ENCODE data around the gene TUBA4A. TPM values are rescaled to one million over a fixed set of nuclear protein-coding genes. Genes with fewer than 3 reads are reported as not detected.
"Not testable (repeated sequence)": the region's sequence is repeated elsewhere in the genome, so short reads cannot be mapped to it uniquely, and the experiment has no call there.

TUBA4A gene
- total RNA-seq, 1 experiment from 2014 or later = 197 TPM

DNA sequence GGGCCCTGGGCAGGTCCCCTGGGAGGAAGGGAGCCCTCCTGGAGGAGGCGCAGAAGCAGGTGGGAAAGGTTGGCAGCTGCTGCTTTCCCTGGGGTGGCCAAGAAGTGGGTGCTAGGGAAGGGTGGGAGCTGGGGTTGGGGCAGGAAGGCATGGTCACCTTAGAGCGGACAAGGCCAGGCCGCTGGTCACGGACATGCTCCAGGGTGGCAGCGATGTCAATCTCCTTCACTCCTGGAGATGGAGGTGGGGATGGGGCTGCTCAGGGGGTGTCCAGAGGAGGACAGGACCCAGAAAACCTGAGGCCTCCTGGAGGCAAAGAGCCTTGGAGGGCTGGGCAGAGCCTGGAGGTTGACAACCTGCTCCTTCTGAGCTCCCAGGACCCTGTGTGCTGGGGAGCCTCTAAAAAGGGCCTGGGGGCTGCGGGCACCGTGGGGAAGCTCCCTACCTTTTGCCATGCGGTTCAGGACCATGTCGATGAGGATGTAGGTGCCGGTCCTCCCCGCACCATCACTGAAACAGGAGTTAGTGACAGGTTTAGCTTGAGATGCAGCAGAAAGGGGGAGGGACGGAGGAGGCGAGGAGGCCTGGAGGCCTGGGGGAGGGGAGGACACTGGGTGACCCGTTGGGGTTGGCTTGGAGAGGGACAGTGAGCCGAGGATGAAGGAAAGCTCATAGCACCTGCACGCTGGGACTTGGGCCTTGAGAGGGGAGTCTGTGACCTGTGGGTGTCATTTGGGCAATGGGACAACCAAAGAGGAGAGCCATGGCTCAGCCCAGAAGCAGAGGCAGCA, 36.9 kb upstream of the TUBA4A start:
- peaks cover 5% of the 10 kb centered on the region; the same call in 1 of the 2 replicates for H3K27me3 ChIP-seq
- no peak overlapping the region for H3K4me3 ChIP-seq
- H3K4me1 ChIP-seq = peaks cover 8% of the 10 kb centered on the region
- no peaks in the 10 kb centered on the region for H3K36me3 ChIP-seq
- no peaks in the 10 kb centered on the region for H3K9me3 ChIP-seq (replicated peaks)
- H3K27ac ChIP-seq = no peak overlapping the region
- DNase-seq = no peak

DNA sequence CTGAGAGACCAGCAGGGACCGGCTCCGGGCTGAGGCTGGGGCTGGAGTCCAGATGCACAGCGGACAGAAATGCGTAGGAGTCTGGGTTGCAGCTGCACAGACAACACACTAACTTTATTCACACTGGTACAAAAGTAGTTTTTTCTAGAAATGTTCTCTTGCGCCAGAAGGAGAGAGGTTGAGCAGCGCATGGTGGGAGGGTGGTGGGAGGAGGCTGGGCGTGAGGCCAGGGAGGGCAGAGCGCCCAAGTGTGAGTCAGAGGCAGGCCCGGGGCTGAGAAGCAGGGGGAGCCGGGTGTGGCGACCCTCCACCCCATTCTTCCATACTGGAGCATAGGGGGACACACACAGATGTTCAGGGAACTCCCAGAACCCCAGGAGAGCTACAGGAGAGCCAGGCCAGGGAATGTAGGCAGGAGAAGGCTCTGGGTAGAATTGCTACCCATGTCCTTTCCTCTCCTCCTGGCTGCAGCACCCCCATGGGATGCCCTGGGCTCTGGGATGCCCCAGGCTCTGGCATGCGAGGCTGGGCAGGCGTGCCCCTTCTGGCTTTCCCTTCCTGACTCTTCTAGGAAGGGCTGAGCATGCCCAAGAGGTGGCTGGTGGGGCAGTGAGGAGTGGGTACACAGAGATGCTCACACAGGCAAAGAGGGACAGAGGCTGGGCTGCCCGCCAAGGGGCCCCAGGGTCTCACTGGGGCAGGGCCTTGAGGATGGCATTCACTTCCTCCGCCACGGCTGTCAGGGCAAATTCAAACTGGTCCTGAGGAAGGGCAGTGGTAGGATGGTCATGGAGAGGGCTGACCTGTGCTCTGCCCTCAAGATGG, 36.0 kb upstream of the TUBA4A start:
- Histone ChIP-seq H3K4me3 (no peak overlapping the region), H3K4me1 (peaks cover 8% of the 10 kb centered on the region), H3K36me3 (no peaks in the 10 kb centered on the region), H3K9me3 (replicated peaks) (no peaks in the 10 kb centered on the region), H3K27ac (no peak overlapping the region), H3K27me3 (peaks cover 5% of the 10 kb centered on the region; the same call in 1 of the 2 replicates)
- DNase-seq = peak; percentile 27 to 34

DNA sequence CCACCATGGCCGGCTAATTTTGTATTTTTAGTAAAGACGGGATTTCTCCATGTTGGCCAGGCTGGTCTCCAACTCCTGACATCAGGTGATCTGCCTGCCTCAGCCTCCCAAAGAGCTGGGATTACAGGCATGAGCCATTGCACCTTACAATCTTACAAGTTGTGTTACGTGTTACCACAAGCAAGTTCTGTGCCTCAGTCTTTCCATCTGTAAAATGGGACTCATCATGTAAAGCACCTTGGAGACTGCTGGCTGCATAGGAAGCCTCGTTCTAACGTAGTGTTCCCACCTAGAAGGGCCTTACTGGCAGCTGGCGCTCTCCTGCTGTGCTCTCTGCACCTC, 35.4 kb upstream of the TUBA4A start:
- no peak for DNase-seq
- Histone ChIP-seq H3K4me1 (peaks cover 6% of the 10 kb centered on the region), H3K9me3 (replicated peaks) (no peaks in the 10 kb centered on the region), H3K27ac (no peak overlapping the region), H3K27me3 (peaks cover 5% of the 10 kb centered on the region; the same call in 1 of the 2 replicates), H3K36me3 (no peaks in the 10 kb centered on the region), H3K4me3 (no peak overlapping the region)

DNA sequence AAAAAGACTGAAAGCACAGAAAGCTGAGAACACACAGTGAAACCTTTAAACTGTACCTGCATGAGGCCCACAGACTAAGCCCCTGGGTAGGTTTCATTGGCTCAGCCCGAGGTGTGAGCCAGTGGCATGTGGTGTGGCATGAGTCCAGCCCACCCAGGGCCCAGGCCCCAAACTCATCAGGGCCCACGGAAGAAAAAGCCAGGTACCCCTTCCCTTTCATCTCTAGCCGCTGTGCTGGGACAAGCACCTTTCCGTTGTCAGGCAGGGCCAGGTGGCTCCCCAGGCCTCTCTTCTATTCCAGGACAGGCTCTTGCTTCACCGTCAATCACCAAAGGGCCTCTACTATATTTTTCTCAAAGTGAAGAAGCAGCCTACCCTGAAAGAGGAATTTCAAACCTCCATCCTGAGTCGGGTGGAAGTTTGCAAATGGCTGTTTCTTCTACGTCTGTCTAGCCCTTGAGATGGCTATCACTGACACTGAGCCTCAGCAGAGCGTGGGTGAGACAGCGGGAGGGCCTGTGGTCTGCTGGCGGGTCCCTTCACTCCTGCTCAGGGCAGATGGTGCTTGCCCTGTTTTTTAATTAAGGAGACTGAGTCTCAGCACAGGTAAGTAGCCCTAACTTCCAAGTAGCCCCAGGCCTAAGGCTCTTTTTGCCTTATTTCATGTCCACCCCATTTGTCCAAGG, 34.0 kb upstream of the TUBA4A start:
- no peaks in the 10 kb centered on the region for H3K9me3 ChIP-seq (replicated peaks)
- no peaks in the 10 kb centered on the region for H3K4me1 ChIP-seq
- no peaks in the 10 kb centered on the region for H3K36me3 ChIP-seq
- DNase-seq = no peak
- peaks cover 5% of the 10 kb centered on the region; the same call in 1 of the 2 replicates for H3K27me3 ChIP-seq
- H3K27ac ChIP-seq = no peak overlapping the region
- no peak overlapping the region for H3K4me3 ChIP-seq

DNA sequence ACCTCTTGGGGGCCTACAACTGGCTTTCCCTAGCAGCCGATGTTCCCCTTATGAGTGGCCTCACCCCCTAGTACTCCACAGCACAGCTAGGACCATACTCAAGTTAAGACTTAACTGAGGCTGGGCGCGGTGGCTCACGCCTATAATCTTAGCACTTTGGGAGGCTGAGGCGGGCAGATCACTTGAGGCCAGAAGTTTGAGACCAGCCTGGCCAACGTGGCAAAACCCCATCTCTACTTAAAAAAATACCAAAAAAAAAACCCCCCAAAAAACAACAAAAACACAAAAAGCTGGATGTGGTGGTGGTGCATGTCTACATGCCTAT, 33.4 kb upstream of the TUBA4A start:
- not testable (repeated sequence) for H3K27me3 ChIP-seq; H3K27ac ChIP-seq; DNase-seq; H3K4me3 ChIP-seq; H3K9me3 ChIP-seq (replicated peaks); H3K36me3 ChIP-seq; H3K4me1 ChIP-seq

DNA sequence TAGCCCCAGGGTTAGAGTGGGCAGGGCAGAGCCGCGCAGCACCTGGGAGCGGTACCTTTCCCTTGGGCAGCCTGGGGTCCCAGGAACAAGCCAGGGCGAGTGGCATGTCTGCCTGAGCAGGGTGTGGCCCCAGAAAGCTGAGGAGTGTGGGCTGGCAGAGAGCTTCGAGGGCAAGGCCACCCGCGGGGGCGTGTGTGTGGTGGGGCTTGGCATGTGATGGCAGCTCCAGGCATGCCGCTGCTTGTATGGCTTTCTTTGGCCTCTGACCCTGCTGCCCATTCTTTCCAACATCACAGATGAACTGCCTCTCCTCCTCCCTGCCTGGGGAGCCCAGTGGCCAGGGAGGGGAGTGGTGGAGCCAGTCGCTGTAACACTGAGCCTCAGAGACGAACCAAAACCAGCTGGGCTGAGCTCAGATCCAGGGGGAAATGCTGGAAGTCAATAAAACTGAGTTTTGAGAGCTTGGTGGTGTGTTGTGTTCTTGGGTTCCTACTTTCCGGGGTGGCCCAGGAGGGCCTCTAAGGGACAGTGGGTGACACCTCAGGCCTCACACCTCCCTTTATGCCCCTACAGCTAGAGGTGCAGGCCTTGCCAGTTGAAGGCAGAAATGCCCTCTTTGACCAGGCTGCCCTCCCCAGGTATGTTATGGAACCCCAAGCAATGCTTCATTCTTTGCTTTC, 32.9 kb upstream of the TUBA4A start:
- H3K4me1 ChIP-seq = no peaks in the 10 kb centered on the region
- H3K4me3 ChIP-seq = no peak overlapping the region
- H3K9me3 ChIP-seq (replicated peaks) = no peaks in the 10 kb centered on the region
- H3K27ac ChIP-seq = no peak overlapping the region
- DNase-seq = no peak
- no peaks in the 10 kb centered on the region for H3K36me3 ChIP-seq
- H3K27me3 ChIP-seq = no peaks in the 10 kb centered on the region

DNA sequence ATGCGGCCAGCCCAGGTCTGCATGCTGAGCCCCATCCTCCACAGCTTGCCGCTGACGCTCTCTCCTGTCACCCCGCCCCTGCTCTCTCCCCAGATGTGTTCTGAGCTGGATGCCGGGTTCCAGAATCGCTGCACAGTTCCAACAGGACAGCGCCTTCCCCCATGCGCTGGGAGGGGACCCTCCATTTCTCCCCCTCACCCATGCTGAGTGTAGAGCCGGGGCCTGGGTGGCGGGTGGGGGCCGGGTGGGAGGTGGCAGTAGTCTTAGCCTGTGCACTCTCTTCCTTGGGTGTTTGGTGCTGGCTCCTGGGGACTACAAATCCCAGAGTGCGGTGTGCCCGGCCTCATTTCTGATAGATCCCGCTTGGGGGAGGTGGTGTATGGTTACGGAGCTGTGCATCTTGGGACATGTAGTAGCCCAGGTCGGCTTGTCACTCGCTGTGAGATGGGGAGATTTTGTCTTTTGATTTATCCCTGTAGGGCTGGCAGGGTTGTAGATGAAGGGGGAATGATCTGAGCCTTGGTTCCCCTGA, 32.2 kb upstream of the TUBA4A start:
- H3K4me3 ChIP-seq = no peak overlapping the region
- H3K9me3 ChIP-seq (replicated peaks) = no peaks in the 10 kb centered on the region
- H3K4me1 ChIP-seq = no peaks in the 10 kb centered on the region
- H3K27me3 ChIP-seq = no peaks in the 10 kb centered on the region
- no peak for DNase-seq
- H3K36me3 ChIP-seq = no peaks in the 10 kb centered on the region
- no peak overlapping the region for H3K27ac ChIP-seq

DNA sequence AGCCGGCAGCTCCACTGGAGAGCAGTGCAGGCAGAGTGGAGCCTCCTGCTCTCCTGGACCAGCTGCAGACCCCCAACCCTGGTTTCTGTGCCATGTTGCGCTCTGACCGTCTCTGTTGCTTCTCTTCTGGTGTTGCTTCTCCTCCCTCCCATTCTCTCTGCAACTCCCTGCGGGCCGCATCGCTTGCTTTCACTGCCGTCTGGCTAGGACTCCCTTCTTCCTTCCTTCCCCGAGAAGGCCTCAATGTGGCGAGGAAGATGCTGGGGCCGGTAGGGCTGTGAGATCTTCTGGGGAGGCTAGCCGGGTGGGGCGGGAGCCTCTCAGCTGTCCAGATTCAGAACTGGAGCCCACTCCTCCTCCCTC, 31.6 kb upstream of the TUBA4A start:
- no peak overlapping the region for H3K27ac ChIP-seq
- no peak overlapping the region for H3K4me3 ChIP-seq
- no peaks in the 10 kb centered on the region for H3K27me3 ChIP-seq
- no peak for DNase-seq
- no peaks in the 10 kb centered on the region for H3K36me3 ChIP-seq
- H3K4me1 ChIP-seq = no peaks in the 10 kb centered on the region
- H3K9me3 ChIP-seq (replicated peaks) = no peaks in the 10 kb centered on the region

DNA sequence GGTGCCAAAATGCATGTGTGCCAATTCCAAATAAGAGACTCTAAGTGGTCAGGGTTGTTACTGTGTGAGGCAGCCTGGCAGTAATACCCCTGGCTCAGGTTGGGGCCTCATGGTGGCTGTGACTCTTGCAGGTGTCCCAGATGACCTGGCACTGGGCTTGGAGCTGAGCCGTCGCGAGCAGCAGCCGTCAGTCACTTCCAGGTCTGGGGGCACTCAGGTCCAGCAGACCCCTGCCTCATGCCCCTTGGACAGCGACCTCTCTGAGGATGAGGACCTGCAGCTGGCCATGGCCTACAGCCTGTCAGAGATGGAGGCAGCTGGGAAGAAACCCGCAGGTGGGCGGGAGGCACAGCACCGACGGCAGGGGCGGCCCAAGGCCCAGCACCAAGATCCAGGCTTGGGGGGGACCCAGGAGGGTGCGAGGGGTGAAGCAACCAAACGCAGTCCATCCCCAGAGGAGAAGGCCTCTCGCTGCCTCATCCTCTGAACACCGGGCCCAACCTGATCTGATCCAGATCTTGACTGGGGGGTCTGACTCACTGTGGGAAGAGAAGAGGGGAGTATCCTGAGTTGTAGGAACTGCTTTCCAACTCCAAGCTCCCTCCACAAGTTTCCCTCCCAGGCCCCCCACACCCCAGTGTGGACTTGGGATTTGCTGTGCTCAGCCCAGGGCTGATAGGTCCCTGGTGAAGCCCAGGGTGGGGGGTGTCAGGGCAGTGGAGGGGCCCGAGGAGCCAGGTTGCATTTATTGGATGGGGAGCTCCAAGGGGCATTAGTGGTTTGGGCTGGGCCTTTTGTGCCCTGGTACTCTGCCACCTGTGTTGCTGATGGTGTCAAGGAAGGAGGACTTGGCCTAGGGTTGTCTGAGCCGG, 31.0 kb upstream of the TUBA4A start:
- no peak overlapping the region for H3K4me3 ChIP-seq
- no peak for DNase-seq
- H3K27me3 ChIP-seq = no peaks in the 10 kb centered on the region
- no peaks in the 10 kb centered on the region for H3K9me3 ChIP-seq (replicated peaks)
- no peak overlapping the region for H3K27ac ChIP-seq
- peaks cover 4% of the 10 kb centered on the region; the same call in 1 of the 2 replicates for H3K4me1 ChIP-seq
- H3K36me3 ChIP-seq = no peaks in the 10 kb centered on the region

DNA sequence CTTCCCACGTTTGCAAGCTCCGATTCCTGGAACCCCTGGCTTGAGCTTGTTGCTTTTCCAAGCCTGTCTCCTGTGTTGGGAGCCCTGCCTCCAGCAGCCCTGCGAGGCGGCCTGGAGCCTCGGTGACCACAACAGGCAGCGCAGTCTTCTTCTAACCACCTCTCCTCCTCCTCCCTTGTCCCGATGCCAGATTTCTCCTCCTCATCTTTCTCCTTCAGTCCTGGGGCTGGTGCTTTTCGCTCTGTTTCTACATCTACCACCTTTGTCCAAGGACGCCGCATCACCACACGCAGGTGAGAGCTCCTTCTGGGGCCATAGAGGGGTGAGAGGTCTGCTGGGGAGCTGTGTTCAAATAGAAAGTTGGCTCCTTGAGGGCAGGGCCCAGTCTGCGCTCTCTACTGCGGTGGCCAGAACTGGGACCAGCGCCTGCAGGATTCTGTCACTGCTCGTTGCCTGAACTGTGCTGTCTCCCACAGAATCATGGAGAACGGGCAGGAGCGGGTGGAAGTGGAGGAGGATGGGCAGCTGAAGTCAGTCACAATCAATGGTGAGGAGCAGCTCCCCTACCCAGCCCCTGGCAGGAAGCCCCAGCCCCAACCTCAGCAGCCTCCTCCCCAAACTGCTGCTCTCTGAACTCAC, 29.3 kb upstream of the TUBA4A start:
- Histone ChIP-seq H3K27me3 (no peaks in the 10 kb centered on the region), H3K9me3 (replicated peaks) (no peaks in the 10 kb centered on the region), H3K27ac (no peak overlapping the region), H3K4me3 (no peak overlapping the region), H3K4me1 (peaks cover 12% of the 10 kb centered on the region), H3K36me3 (no peaks in the 10 kb centered on the region)
- no peak for DNase-seq

DNA sequence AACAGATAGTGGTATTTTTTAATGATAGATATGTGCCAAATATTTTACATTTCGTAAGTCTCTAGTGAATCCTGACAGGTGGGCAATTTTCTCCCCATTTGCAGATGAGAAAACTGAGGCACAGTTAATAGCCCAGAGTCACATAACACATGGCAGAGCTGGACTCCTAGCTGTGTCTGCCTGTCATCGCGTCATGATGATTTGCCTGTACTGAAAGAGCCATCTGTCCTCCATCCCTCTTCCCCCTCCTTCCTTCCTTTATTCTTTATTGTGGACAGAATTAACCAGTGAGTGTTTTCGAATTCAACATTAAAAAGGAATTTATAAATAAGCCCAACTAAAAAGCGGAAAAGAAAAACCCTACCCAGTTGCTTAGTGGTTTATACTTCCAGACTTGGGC, 28.7 kb upstream of the TUBA4A start:
- Histone ChIP-seq H3K27me3 (no peaks in the 10 kb centered on the region), H3K27ac (no peak overlapping the region), H3K36me3 (no peaks in the 10 kb centered on the region), H3K4me3 (no peak overlapping the region), H3K4me1 (peaks cover 15% of the 10 kb centered on the region), H3K9me3 (replicated peaks) (no peaks in the 10 kb centered on the region)
- no peak for DNase-seq

DNA sequence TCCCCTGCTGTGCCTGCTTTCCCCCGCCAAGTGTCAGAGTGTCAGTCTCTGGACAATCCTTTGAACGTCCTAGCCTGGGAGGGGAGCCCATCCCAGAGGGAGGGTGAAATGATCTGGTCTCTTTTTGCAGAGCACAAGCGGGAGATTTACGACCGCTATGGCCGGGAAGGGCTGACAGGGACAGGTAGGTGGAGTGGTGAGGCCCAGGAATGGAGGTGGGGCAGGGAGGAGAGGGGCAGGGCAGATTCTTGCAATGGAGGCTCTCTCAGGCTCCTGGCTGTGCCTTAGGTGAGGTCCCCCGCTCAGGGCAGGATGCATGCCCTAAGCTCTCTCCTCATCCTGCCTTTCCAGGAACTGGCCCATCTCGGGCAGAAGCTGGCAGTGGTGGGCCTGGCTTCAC, 27.9 kb upstream of the TUBA4A start:
- H3K27me3 ChIP-seq = no peaks in the 10 kb centered on the region
- H3K27ac ChIP-seq = no peak overlapping the region
- no peaks in the 10 kb centered on the region for H3K9me3 ChIP-seq (replicated peaks)
- peaks cover 15% of the 10 kb centered on the region for H3K4me1 ChIP-seq
- no peaks in the 10 kb centered on the region for H3K36me3 ChIP-seq
- H3K4me3 ChIP-seq = no peak overlapping the region
- no peak for DNase-seq

DNA sequence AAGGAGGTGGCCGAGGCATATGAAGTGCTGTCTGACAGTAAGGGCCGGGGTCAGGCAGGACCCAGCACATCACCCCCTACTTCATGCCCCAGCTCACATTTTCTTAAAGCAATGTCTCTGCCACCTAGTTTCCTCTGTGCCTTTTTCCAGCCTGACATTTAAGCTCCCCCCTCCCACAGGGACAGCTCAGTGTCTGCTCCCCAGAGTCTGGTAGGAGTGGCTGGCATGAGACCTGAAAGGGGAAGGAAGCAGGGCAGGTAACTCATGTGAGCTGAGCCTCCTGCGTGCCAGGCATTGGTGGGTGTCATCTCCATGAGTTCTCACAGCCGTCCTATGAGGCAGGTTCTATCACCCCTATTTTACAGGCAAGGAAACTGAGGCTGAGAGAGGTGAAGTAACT, 26.9 kb upstream of the TUBA4A start:
- no peak for DNase-seq
- peaks cover 15% of the 10 kb centered on the region for H3K4me1 ChIP-seq
- H3K27me3 ChIP-seq = no peaks in the 10 kb centered on the region
- H3K27ac ChIP-seq = no peak overlapping the region
- no peaks in the 10 kb centered on the region for H3K36me3 ChIP-seq
- H3K9me3 ChIP-seq (replicated peaks) = no peaks in the 10 kb centered on the region
- H3K4me3 ChIP-seq = no peak overlapping the region
